22Rv1 (cell line): ENCODE measurements around the gene IPO7.

Source experiments
- CTCF ChIP-seq: fragments of 450-650 bp; IDR thresholded peaks from 2 replicates; pipeline ENCODE4 v1.5.1; 2017; ENCODE audit warnings: mild to moderate bottlenecking
- ZFX ChIP-seq: fragments of 450-650 bp; IDR thresholded peaks from 2 replicates; pipeline ENCODE4 v1.6.1; 2017; ENCODE audit warnings: antibody characterized with exemption, borderline replicate concordance

- no peak for TF ChIP-seq CTCF
- no peak for TF ChIP-seq ZFX
Observed at GRCh38 chr11:9470765-9471164, 86.3 kb downstream of the IPO7 start.
